Stimulated activated CD4-positive, alpha-beta T cell treated with anti-CD3 and anti-CD28 coated beads, TNF-alpha, amount 100 ng/mL, for 1 hour (primary cell): ENCODE data around the gene HAUS5.
"Not testable (repeated sequence)": the region's sequence is repeated elsewhere in the genome, so short reads cannot be mapped to it uniquely, and the experiment has no call there.

ENCODE experiments used
- DNase-seq, 3 donors: peaks; one replicate each; pipeline ENCODE4 v3.0.0-alpha.2; 2020; ENCODE audit warnings: low read depth in 3 of 3, low spot score in 1 of 3

The HAUS5 gene

GRCh38 chr19:35642312-35642711, 29.8 kb downstream of the HAUS5 start:
- DNase-seq, result no peak

DNA sequence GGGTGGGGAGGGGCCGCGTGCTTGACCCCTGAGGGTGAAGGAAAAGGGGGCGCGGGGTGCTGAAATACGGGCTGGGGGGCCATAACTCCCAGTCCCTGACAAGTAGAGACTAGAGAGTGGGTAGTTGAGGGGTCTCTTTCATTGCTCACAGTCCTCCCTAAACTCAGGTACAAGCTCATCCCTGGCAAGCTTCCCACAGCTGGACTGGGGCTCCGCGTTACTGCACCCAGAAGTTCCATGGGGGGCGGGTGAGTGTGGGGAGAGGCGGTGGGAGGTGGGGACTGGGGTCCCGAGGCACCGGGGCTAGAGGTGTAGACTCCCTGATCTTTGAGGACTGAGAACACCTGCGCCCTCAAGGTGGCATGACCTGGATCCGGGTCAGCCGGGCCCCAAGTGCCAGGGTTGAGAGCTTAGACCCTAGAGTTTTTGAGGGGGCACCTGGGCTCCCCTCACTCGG, 30.3 kb downstream of the HAUS5 start:
- DNase-seq, result no peak

DNA sequence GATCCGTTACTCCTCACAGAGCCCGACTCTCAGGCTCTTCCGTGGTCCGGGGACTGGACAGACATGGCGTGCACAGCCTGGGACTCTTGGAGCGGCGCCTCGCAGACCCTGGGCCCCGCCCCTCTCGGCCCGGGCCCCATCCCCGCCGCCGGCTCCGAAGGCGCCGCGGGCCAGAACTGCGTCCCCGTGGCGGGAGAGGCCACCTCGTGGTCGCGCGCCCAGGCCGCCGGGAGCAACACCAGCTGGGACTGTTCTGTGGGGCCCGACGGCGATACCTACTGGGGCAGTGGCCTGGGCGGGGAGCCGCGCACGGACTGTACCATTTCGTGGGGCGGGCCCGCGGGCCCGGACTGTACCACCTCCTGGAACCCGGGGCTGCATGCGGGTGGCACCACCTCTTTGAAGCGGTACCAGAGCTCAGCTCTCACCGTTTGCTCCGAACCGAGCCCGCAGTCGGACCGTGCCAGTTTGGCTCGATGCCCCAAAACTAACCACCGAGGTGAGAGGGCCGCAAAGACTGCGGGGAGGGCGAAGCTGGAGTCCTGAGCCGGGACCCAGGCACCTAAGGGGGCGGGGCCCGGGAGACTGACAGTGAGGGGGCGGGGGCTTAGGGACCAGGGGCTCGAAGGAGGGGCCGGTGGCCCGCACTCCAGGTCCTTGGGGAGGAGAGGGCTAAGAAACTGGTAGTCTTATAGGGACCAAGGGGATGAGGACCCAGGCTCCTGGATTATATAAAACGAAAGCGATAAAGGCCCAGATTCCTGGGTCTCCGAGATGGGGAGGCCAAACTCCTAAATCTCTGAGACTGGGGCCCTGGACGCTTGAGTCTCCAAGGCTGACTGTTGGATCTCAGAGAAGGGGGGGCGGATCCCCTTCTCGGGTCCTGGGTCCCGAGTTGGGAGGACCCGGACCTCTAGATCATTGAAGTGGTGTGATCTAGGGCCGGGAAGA, 31.0 kb downstream of the HAUS5 start:
- DNase-seq, result peak; percentile 44 to 59 (median 59)

DNA sequence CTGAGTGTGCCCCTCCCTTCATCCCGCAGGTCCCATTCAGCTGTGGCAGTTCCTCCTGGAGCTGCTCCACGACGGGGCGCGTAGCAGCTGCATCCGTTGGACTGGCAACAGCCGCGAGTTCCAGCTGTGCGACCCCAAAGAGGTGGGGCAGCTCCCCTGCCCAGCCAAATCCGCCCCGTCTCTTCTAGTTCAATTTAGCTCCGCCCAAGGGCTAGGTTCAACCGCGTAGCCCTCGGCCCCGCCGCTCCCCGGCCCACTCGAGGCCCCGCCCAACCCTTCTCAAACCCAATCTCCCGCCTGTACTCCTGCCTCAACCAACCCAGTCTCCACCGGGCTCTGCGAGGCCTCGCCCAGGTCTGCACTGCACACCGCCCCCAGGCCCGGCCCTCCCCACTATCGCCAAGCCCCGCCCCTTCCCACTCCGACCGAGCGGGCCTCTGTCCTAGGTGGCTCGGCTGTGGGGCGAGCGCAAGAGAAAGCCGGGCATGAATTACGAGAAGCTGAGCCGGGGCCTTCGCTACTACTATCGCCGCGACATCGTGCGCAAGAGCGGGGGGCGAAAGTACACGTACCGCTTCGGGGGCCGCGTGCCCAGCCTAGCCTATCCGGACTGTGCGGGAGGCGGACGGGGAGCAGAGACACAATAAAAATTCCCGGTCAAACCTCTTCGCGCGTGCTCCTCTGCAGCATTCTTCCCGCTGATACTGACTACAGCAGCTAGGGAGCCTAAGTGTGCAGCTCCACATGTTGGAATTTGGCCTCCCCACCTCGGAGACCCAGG, 31.9 kb downstream of the HAUS5 start:
- DNase-seq, result peak; percentile 85 to 88 (median 88)

- DNase-seq, result peak; percentile 19 to 77 (median 35)
Observed at GRCh38 chr19:35644987-35645679, 32.6 kb downstream of the HAUS5 start.

DNA sequence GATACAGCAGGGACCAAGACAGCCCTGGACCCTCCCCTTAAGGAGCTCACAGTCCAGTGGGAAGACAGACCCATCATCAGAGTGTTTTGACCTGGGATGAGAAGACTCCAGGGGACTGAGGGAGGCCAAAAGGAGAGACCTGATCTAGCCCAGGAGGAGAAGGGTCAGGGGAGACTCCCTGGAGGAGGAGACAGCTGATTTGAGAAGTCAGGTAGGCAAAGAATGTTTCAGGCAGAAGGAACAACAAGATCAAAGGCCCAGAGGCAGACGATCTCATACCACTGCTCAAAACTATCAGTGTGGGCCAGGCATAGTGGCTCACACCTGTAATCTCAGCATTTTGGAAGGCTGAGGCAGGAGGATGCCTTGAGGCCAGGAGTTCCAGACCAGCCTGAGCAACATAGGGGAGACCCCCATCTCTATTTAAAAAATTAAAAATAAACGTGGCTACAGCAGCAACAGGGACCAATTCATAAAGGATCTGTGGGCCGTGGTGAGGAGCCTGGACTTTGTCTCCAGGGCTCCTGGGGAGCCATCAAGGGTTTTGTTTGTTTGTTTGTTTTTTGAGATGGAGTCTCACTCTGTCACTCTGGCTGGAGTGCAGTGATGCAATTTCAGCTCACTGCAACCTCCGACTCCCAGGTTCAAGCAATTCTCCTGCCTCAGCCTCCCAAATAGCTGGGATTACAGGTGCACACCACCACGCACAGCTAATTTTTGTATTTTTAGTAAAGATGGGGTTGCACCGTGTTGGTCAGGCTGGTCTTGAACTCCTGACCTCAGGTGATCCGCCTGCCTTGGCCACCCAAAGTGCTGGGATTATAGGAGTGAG, 33.4 kb downstream of the HAUS5 start:
- DNase-seq, result no peak

DNA sequence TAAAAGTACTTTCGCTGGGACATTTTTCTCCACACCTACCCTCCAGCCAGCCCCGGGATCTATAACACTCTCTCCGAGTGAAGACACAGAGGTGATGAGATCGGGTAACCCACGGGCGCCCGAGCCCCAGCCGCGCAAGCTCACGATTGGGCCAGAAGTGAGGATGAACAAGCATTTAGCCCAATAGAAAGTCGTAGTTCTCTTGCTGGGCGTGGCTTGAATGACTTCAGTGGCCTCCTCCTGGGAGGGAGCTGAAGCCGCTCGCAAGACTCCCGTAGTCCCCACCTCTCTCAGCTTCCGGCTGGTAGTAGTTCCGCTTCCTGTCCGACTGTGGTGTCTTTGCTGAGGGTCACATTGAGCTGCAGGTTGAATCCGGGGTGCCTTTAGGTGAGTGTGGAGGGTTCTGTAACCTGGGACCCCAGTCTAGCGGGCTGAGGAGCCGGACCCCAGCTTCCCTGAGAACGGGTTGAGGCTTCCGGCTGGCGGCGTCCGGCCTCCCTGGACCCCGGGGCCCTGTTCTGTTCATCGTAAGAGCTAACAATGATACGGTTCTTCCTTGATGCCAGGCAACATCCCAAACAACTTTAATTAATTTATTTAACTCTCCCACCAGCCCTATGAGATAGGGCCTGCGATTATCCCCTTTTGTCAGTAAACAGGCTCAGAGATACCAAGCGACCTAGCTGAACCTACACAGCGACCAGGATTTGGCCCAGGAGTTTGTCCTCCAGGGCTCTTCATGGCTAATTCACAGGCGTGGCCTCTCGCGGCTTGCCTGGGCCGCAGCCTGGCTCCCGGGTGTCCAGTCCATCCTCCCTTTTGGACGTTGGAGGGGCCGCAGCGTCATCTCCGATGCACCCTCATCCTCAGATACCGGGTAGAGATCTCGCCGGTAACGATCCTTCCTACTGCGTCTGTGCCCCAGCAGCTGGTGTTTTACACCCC, 35.8 kb downstream of the HAUS5 start, which contains the start of gene COX6B1:
Gene COX6B1 (plus strand): TSS at position 307 of the 945 bp plus-strand sequence. CDS start 2,921 bp downstream, outside the sequence.
- DNase-seq, result peak; percentile 68 to 83 (median 80)

DNA sequence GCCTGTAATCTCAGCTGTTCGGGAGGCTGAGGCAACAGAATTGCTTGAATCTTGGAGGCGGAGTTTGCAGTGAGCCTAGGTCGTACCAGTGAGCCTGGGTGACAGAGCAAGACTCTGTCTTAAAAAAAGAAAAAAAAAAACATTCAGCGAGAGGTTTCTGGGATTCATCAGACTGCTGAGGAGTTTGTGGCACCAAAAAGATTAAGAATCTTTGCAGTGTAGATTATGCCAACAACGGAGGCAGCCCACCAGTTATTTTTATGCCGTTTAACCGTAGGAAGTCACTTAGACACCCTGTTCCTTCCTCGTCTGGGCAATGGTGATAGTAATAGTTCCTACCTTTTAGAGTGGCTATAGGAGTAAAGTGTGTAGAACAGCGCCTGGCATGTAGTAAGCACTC, 38.0 kb downstream of the HAUS5 start:
- no peak for DNase-seq

DNA sequence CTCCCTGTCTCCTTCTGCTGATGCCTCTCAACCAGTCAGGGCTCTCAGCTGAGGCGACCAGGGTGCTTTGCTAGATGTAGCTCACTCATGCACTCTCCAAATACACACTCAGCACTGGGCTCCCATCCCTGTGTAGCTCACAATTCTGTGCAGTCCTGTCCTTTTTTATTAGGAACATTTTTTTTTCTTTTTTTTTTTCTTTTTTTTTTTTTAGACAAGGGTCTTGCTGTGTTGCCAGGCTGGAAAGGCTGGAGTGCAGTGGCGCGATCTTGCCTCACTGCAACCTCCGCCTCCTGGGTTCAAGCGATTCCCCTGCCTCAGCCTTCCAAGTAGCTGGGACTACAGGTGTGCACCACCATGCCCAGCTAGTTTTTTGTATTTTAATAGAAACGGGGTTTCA, 42.3 kb downstream of the HAUS5 start:
- not testable (repeated sequence) for DNase-seq

- DNase-seq, result no peak
Observed at GRCh38 chr19:35655600-35655999, 43.1 kb downstream of the HAUS5 start.

GRCh38 chr19:35656700-35657099, 44.2 kb downstream of the HAUS5 start:
- no peak for DNase-seq

GRCh38 chr19:35657904-35658700, 45.6 kb downstream of the HAUS5 start:
- DNase-seq, result no peak

GRCh38 chr19:35661995-35662340, 49.4 kb downstream of the HAUS5 start:
- DNase-seq, result no peak

DNA sequence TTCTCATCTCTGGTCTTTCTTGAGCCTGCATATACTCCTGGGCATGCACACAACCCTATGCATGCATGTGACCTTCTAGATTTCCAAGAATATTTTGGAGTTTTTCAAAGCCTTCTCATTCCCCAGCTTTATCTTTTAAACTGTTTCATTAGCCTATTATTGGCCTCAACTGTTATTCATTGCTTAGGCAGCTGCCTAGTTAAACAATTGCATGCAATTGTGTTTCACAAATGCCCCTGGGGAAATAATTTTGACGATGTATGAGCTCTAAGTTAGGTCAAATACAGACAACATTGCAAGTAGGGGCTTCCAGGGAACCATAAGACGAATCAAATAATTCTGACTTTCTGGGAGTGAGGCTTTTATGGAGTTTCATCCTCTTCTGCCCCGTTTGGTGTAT, 51.4 kb downstream of the HAUS5 start:
- DNase-seq, result no peak

DNA sequence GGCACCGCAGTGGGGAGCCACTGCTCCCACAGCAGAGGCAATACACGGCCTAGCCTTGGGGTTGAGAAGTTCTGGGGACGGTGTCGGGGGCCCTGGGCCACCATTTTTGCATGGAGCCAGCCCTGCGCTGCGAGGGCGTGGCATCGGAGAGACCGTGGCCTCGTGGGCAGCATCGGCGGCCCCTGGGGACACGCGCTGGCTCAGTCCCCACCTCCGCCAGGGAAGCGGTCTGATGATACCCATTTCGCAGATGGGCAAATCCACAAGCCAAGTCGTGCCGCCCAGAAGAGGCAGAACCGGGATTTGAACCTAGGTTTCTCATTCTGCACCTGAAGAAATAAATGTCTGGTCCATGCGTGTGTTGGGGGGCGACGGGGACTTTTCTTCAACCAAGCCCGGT, 52.6 kb downstream of the HAUS5 start:
- no peak for DNase-seq

DNA sequence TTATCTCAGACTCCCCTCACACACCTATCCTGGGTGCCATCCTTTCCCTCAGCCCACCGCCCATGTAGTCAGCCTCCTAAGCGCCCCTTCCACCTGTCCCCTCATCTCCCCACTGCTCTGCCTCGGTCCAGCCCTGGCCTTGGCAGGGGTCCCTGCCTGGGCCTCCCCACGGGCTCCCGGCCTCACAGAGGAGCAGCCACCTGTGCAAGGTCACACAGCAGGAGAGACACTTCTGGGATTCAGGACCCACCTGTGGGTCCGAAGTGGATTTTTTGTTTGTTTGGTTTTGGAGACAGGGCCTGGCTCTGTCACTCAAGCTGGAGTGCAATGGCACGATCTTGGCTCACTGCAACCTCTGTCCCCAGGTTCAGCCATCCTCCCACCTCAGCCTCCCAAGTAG, 53.1 kb downstream of the HAUS5 start:
- DNase-seq, result no peak

DNA sequence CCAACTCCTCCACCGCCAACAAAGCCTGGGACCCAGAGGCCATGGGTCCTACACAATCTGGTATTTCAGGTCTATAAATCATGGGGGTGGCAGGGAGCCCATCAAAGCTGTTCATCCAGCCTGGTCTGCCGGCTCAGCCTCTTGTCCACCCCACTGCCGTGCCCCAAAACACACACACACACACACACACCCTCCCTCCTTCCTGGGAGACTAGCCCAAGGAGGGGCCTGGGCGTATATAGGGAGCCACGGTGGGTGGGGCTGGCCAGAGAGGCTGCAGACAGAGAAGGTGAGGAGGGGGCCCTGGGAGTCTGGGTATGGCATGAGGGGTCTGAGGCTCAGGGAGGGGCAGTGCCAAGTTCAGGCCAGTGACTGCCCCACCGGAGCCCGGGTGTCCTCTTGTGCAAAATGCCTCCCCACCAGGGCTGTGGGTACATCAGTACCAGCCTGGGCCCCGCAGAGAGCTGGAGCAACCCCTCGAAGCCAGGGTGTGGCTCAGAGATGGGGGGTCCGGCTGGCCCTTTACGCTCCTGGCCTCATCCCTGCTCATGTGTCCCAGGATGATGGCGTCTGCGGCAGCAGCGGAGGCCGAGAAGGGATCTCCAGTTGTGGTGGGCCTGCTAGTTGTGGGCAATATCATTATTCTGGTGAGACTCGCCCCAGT, 53.8 kb downstream of the HAUS5 start, which contains the start of gene UPK1A:
Gene UPK1A (plus strand): TSS at position 267 of the 663 bp plus-strand sequence. CDS start 296 bp downstream, at position 563.
- no peak for DNase-seq

DNA sequence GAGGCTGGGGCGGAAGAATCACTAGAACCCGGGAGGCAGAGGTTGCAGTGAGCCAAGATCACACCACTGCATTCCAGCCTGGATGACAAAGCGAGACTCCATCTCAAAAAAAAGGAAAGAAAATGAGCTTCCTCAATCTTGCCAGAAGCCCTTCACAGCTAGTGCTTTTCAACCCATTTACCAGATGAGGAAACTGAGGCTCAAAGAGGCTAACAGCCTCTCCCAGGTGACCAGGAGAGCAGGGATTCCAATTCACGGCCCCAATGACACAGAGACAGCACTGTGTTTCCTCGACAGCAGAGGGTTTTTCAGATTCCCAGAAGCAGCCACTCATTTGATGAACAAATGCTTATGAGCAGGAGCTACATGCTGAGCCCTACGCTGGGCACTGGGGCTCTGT, 57.0 kb downstream of the HAUS5 start:
- DNase-seq, result no peak
